Loucy (cell line): ENCODE data around the gene ZNF23.
A peak's percentile ranks its signal among the peaks of the same experiment; 100 is the strongest.

Source experiments
- H2AFZ ChIP-seq: fragments of 200-600 bp; sonication (generic); 2 replicates; pipeline ENCODE4 v1.6.0; 2016; ENCODE audit warnings: antibody characterized with exemption, mild to moderate bottlenecking, low read length, moderate library complexity
- H3F3A ChIP-seq: fragments of 200-600 bp; 2 replicates; pipeline ENCODE4 v1.6.0; 2016; ENCODE audit warnings: antibody characterized with exemption, low read depth, mild to moderate bottlenecking
- H3K27me3 ChIP-seq: fragments of 200-600 bp; sonication (generic); 2 replicates; pipeline ENCODE4 v1.6.1; 2014; ENCODE audit warnings: low read length, mild to moderate bottlenecking; ENCODE audit not compliant: insufficient read depth, poor library complexity, severe bottlenecking
- H3K36me3 ChIP-seq: fragments of 200-600 bp; sonication (generic); 2 replicates; pipeline ENCODE4 v1.6.1; 2016; ENCODE audit warnings: low read length; ENCODE audit not compliant: insufficient read depth
- H3K4me1 ChIP-seq: fragments of 200-600 bp; sonication (generic); 2 replicates; pipeline ENCODE4 v1.5.1; 2014; ENCODE audit warnings: low read length, mild to moderate bottlenecking; ENCODE audit not compliant: insufficient read depth, poor library complexity, severe bottlenecking
- H3K4me2 ChIP-seq: fragments of 200-600 bp; sonication (generic); 2 replicates; pipeline ENCODE4 v1.6.0; 2014; ENCODE audit warnings: antibody characterized with exemption, low read length, low read depth, mild to moderate bottlenecking; ENCODE audit not compliant: poor library complexity, severe bottlenecking
- H3K4me3 ChIP-seq: fragments of 200-600 bp; sonication (generic); 2 replicates; pipeline ENCODE4 v1.5.1; 2014; ENCODE audit warnings: low read length, mild to moderate bottlenecking, mixed read lengths; ENCODE audit not compliant: poor library complexity, severe bottlenecking
- H3K79me2 ChIP-seq: fragments of 200-600 bp; sonication (generic); 2 replicates; pipeline ENCODE4 v1.6.1; 2014; ENCODE audit warnings: low read length; ENCODE audit not compliant: insufficient read depth
- H3K9ac ChIP-seq: fragments of 200-600 bp; sonication (generic); 2 replicates; pipeline ENCODE4 v1.6.0; 2014; ENCODE audit warnings: mild to moderate bottlenecking, low read depth, low read length, moderate library complexity; ENCODE audit not compliant: poor library complexity, severe bottlenecking
- H3K9me2 ChIP-seq: fragments of 200-600 bp; sonication (generic); replicated peaks from 2 replicates; pipeline ENCODE4 v1.6.1; 2016; ENCODE audit warnings: low read depth, low read length, mixed read lengths
- H3K9me3 ChIP-seq: fragments of 200-600 bp; sonication (generic); 2 replicates; pipeline ENCODE4 v1.6.1; 2014; ENCODE audit warnings: mild to moderate bottlenecking, antibody characterized with exemption, low read length, low read depth; ENCODE audit not compliant: insufficient read depth
- H4K20me1 ChIP-seq: fragments of 200-600 bp; sonication (generic); 2 replicates; pipeline ENCODE4 v1.6.0; 2014; ENCODE audit warnings: antibody characterized with exemption, low read length, mild to moderate bottlenecking; ENCODE audit not compliant: insufficient read depth, poor library complexity, severe bottlenecking
- EZH2phosphoT487 ChIP-seq: fragments of 200-600 bp; IDR thresholded peaks from 2 replicates; pipeline ENCODE4 v1.6.1; 2018; ENCODE audit warnings: antibody characterized with exemption, mild to moderate bottlenecking, moderate library complexity, borderline replicate concordance
- TF ChIP-seq, protein P1 (sequence below): fragments of 200-600 bp; sonication (generic); conservative IDR thresholded peaks from 2 replicates; pipeline ENCODE4 v1.5.1; 2014; ENCODE audit warnings: mild to moderate bottlenecking, antibody characterized with exemption, low read length

Gene ZNF23

DNA sequence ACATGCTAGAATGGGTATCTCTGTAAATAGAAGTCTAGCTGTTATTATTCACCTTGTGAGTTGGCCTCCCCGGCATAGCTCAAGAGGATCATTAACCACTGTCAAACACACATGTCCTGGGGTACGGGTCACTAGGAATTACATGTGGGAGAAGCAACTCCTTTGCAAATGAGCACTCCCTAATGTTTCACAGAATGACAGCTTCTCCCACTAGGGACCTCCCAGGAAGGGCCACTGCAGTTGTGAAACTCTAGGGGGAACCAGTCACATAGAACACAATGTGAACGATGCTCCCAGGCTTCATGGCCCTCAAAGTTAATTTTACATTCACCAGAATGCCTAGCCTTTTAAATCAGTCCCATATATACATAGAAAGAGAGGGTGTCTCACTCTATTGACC lies 39.5 kb upstream of the ZNF23 start:
- H3K9me2 ChIP-seq, result no peaks in the 10 kb centered on the region
- no peaks in the 10 kb centered on the region for H3K36me3 ChIP-seq
- TF ChIP-seq EZH2phosphoT487, result no peak
- H3K4me3 ChIP-seq, result no peak overlapping the region
- no peak overlapping the region for H3K4me2 ChIP-seq
- no peaks in the 10 kb centered on the region for H3K79me2 ChIP-seq
- no peaks in the 10 kb centered on the region for H3K27me3 ChIP-seq
- no peaks in the 10 kb centered on the region for H3K4me1 ChIP-seq
- H3F3A ChIP-seq, result no peaks in the 10 kb centered on the region
- H3K9me3 ChIP-seq, result no peaks in the 10 kb centered on the region
- H2AFZ ChIP-seq, result no peak overlapping the region
- no peaks in the 10 kb centered on the region for H4K20me1 ChIP-seq
- H3K9ac ChIP-seq, result no peak overlapping the region

DNA sequence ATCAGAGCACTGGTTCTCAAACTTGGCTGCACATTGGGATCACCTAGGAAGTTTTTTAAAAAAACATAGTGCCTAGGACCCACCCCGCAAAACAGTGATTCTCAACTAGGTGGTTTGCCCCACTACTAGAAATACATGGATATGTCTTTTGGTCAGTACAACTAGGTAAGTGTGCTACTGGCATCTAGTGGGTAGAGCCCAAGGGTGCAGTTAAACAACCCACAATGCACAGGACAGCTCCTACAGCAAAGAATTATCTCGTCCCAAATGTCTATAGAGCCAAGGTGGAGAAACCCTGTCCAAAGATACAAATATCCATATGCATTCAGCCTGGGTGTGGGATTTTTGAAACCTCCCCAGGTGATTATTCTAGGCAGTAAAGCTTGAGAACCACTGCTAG lies 38.9 kb upstream of the ZNF23 start:
- no peaks in the 10 kb centered on the region for H3K9me3 ChIP-seq
- H3K4me3 ChIP-seq, result no peak overlapping the region
- H3K4me2 ChIP-seq, result no peak overlapping the region
- no peaks in the 10 kb centered on the region for H4K20me1 ChIP-seq
- no peak overlapping the region for H2AFZ ChIP-seq
- H3K79me2 ChIP-seq, result no peaks in the 10 kb centered on the region
- no peaks in the 10 kb centered on the region for H3F3A ChIP-seq
- H3K27me3 ChIP-seq, result no peaks in the 10 kb centered on the region
- TF ChIP-seq EZH2phosphoT487, result no peak
- TF ChIP-seq, protein P1, sequence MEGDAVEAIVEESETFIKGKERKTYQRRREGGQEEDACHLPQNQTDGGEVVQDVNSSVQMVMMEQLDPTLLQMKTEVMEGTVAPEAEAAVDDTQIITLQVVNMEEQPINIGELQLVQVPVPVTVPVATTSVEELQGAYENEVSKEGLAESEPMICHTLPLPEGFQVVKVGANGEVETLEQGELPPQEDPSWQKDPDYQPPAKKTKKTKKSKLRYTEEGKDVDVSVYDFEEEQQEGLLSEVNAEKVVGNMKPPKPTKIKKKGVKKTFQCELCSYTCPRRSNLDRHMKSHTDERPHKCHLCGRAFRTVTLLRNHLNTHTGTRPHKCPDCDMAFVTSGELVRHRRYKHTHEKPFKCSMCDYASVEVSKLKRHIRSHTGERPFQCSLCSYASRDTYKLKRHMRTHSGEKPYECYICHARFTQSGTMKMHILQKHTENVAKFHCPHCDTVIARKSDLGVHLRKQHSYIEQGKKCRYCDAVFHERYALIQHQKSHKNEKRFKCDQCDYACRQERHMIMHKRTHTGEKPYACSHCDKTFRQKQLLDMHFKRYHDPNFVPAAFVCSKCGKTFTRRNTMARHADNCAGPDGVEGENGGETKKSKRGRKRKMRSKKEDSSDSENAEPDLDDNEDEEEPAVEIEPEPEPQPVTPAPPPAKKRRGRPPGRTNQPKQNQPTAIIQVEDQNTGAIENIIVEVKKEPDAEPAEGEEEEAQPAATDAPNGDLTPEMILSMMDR, result no peak
- no peaks in the 10 kb centered on the region for H3K4me1 ChIP-seq
- H3K9ac ChIP-seq, result no peak overlapping the region
- H3K36me3 ChIP-seq, result no peaks in the 10 kb centered on the region
- no peaks in the 10 kb centered on the region for H3K9me2 ChIP-seq

DNA sequence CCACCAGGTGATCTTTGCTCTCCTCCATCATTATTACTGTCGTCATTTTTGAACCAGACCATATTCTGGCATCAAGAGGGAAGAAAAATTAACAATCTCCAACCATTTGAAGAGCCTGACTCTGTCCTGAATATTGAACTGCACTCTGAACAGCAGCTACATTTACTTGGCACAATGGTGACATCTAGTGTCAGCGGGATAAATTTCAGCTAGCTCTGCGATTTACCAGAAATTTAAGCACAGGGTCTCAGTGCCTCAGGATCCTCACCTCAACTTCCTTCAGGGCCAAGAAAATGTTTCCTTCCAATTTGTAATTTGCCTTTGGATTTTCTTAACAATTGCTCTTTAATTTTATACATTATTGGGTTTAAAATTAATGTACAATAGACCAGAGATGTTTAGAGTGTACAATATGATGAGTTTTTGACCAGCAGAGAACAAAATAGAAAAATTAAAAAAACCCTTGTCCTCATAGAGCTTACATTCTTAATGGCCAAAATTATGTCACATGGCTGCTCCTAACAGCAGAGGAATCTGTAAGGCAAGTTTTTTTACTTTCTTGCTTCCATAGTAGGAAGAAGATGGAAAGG lies 37.8 kb upstream of the ZNF23 start:
- H3K4me1 ChIP-seq, result no peaks in the 10 kb centered on the region
- TF ChIP-seq EZH2phosphoT487, result no peak
- TF ChIP-seq, protein P1, result peak; percentile 76
- no peaks in the 10 kb centered on the region for H3K79me2 ChIP-seq
- no peaks in the 10 kb centered on the region for H3F3A ChIP-seq
- H3K9ac ChIP-seq, result no peak overlapping the region
- no peak overlapping the region for H2AFZ ChIP-seq
- no peak overlapping the region for H3K4me2 ChIP-seq
- no peaks in the 10 kb centered on the region for H3K36me3 ChIP-seq
- no peaks in the 10 kb centered on the region for H4K20me1 ChIP-seq
- H3K9me3 ChIP-seq, result no peaks in the 10 kb centered on the region
- no peaks in the 10 kb centered on the region for H3K9me2 ChIP-seq
- no peak overlapping the region for H3K4me3 ChIP-seq
- no peaks in the 10 kb centered on the region for H3K27me3 ChIP-seq

DNA sequence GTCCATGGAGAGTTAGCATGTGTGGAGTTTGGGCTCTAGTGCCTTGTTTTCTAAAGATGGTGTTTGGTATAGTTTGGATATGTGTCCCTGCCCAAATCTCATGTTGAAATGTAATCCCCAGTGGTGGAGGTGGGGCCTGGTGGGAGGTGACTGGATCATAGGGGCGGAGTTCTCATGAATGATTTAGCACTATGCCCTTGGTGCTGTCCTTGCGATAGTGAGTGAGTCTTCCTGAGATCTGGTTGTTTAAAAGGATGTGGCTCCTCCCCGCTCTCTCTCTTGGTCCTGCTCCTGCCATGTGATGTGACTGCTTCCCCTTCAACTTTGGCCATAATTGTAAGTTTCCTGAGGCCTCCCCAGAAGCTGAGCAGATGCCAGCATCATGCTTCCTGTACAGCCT lies 36.0 kb upstream of the ZNF23 start:
- Histone ChIP-seq H3K36me3 (no peaks in the 10 kb centered on the region), H3K4me1 (no peaks in the 10 kb centered on the region), H2AFZ (no peak overlapping the region), H4K20me1 (no peaks in the 10 kb centered on the region), H3K4me3 (no peak overlapping the region), H3K9me3 (no peaks in the 10 kb centered on the region), H3K4me2 (no peak overlapping the region), H3K79me2 (no peaks in the 10 kb centered on the region), H3K27me3 (no peaks in the 10 kb centered on the region), H3K9me2 (no peaks in the 10 kb centered on the region), H3F3A (no peaks in the 10 kb centered on the region), H3K9ac (no peak overlapping the region)
- TF ChIP-seq EZH2phosphoT487, result no peak
